Astrocyte (in vitro differentiated cells and primary cell): ENCODE measurements around the gene ATP1B4. TPM values are rescaled to one million over a fixed set of nuclear protein-coding genes. Genes with fewer than 3 reads are reported as not detected.

Experiments
- DNase-seq: peaks from one replicate; pipeline ENCODE4 v3.0.0-alpha.2; 2010; ENCODE audit warnings: low read depth
- FAIRE-seq: peaks from 2 replicates; lab custom pipeline; 2011; peaks lifted over from hg19 to GRCh38; lab: Jason Lieb, UNC
- H2AFZ ChIP-seq: 2 replicates; pipeline ENCODE4 v1.6.0; 2012; ENCODE audit warnings: low read depth, low read length, inconsistent platforms
- H3K27ac ChIP-seq: 2 replicates; pipeline ENCODE4 v1.5.1; 2011; ENCODE audit warnings: low read depth, low read length, inconsistent platforms
- H3K27me3 ChIP-seq: 2 replicates; pipeline ENCODE4 v1.6.0; 2011; ENCODE audit warnings: low read length, inconsistent platforms; ENCODE audit not compliant: insufficient read depth
- H3K36me3 ChIP-seq: 2 replicates; pipeline ENCODE4 v1.5.1; 2011; ENCODE audit warnings: low read length, inconsistent platforms; ENCODE audit not compliant: insufficient read depth
- H3K4me1 ChIP-seq: 2 replicates; pipeline ENCODE4 v1.5.1; 2011; ENCODE audit warnings: low read length, inconsistent platforms; ENCODE audit not compliant: insufficient read depth
- H3K4me2 ChIP-seq: 2 replicates; pipeline ENCODE4 v1.6.0; 2012; ENCODE audit warnings: low read length, inconsistent platforms
- H3K4me3 ChIP-seq: 2 replicates; pipeline ENCODE4 v1.5.1; 2011; ENCODE audit warnings: low read depth, mild to moderate bottlenecking, low read length, inconsistent platforms; ENCODE audit not compliant: insufficient read depth
- H3K79me2 ChIP-seq: 2 replicates; pipeline ENCODE4 v1.6.0; 2012; ENCODE audit warnings: mild to moderate bottlenecking, low read length, inconsistent platforms; ENCODE audit not compliant: insufficient read depth
- H3K9ac ChIP-seq: 2 replicates; pipeline ENCODE4 v1.6.0; 2012; ENCODE audit warnings: mild to moderate bottlenecking, low read length, inconsistent platforms
- H3K9me3 ChIP-seq: 2 replicates; pipeline ENCODE4 v1.5.1; 2012; ENCODE audit warnings: low read depth, mild to moderate bottlenecking, low read length, inconsistent platforms; ENCODE audit not compliant: insufficient read depth
- H4K20me1 ChIP-seq: 2 replicates; pipeline ENCODE4 v1.6.0; 2012; ENCODE audit warnings: low read length, inconsistent platforms; ENCODE audit not compliant: insufficient read depth
- H3K27ac Mint-ChIP-seq: one replicate; pipeline ENCODE4 v1.8.0; 2021; ENCODE audit warnings: mild to moderate bottlenecking, mixed read lengths; ENCODE audit not compliant: unreplicated experiment
- H3K27me3 Mint-ChIP-seq: one replicate; pipeline ENCODE4 v1.8.0; 2021; ENCODE audit warnings: low read depth, mixed read lengths; ENCODE audit not compliant: unreplicated experiment
- H3K36me3 Mint-ChIP-seq: one replicate; pipeline ENCODE4 v1.8.0; 2021; ENCODE audit warnings: low read depth, mixed read lengths; ENCODE audit not compliant: unreplicated experiment
- H3K4me1 Mint-ChIP-seq: one replicate; pipeline ENCODE4 v1.8.0; 2021; ENCODE audit warnings: low read depth, mixed read lengths; ENCODE audit not compliant: unreplicated experiment
- H3K4me3 Mint-ChIP-seq: one replicate; pipeline ENCODE4 v1.8.0; 2021; ENCODE audit warnings: mild to moderate bottlenecking, moderate library complexity, mixed read lengths; ENCODE audit not compliant: unreplicated experiment
- H3K9me3 Mint-ChIP-seq: one replicate; pipeline ENCODE4 v1.8.0; 2021; ENCODE audit warnings: mild to moderate bottlenecking, mixed read lengths; ENCODE audit not compliant: unreplicated experiment
- EZH2 ChIP-seq: IDR thresholded peaks from 2 replicates; pipeline ENCODE4 v1.6.1; 2012; ENCODE audit warnings: mild to moderate bottlenecking, low read length, inconsistent platforms; ENCODE audit not compliant: insufficient read depth
- total RNA-seq: library from RNA; stranded (reverse); gene quantifications from 2 replicates; pipeline ENCODE4 v1.2.1, GENCODE V29; 2021
- TF ChIP-seq, protein P1 (sequence below): IDR thresholded peaks from 2 replicates; pipeline ENCODE4 v1.5.1; 2011; ENCODE audit warnings: low read depth, mild to moderate bottlenecking, inconsistent platforms, low read length, moderate library complexity; ENCODE audit not compliant: insufficient read depth

The ATP1B4 gene
- total RNA-seq, 1 donor from 2014 or later: not detected

DNA sequence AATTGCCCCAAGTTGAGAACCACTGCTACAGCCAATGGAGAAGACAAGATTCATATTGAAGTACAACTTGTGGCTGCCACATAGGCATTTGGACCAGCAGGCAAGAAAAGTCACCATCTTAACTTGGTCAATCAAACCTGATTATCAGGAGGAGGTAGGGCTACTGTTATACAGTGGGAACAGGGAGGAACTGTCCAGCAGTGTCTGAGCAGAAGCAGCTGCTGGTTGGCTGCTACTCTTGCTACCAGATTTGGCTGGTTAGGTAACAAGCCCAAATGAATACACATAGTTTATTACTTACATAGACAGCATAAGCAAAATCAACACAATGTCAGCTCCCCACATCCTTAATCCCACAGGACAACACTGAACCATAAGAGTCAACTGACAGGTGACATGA lies 39.4 kb downstream of the ATP1B4 start:
- no peak for TF ChIP-seq EZH2
- TF ChIP-seq, protein P1, sequence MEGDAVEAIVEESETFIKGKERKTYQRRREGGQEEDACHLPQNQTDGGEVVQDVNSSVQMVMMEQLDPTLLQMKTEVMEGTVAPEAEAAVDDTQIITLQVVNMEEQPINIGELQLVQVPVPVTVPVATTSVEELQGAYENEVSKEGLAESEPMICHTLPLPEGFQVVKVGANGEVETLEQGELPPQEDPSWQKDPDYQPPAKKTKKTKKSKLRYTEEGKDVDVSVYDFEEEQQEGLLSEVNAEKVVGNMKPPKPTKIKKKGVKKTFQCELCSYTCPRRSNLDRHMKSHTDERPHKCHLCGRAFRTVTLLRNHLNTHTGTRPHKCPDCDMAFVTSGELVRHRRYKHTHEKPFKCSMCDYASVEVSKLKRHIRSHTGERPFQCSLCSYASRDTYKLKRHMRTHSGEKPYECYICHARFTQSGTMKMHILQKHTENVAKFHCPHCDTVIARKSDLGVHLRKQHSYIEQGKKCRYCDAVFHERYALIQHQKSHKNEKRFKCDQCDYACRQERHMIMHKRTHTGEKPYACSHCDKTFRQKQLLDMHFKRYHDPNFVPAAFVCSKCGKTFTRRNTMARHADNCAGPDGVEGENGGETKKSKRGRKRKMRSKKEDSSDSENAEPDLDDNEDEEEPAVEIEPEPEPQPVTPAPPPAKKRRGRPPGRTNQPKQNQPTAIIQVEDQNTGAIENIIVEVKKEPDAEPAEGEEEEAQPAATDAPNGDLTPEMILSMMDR: no peak
- H3K4me3 Mint-ChIP-seq: no peak overlapping the region
- Histone ChIP-seq H3K9ac (no peak overlapping the region), H3K27me3 (no peaks in the 10 kb centered on the region), H2AFZ (no peak overlapping the region), H3K4me1 (no peaks in the 10 kb centered on the region), H3K9me3 (no peaks in the 10 kb centered on the region), H3K79me2 (no peaks in the 10 kb centered on the region), H3K27ac (no peak overlapping the region), H4K20me1 (no peaks in the 10 kb centered on the region), H3K4me2 (no peak overlapping the region), H3K4me3 (no peak overlapping the region), H3K36me3 (no peaks in the 10 kb centered on the region)
- FAIRE-seq (peak; percentile 85), DNase-seq (no peak)
- no peaks in the 10 kb centered on the region for H3K9me3 Mint-ChIP-seq
- H3K36me3 Mint-ChIP-seq: no peaks in the 10 kb centered on the region
- H3K4me1 Mint-ChIP-seq: no peaks in the 10 kb centered on the region
- no peak overlapping the region for H3K27ac Mint-ChIP-seq
- H3K27me3 Mint-ChIP-seq: no peaks in the 10 kb centered on the region

DNA sequence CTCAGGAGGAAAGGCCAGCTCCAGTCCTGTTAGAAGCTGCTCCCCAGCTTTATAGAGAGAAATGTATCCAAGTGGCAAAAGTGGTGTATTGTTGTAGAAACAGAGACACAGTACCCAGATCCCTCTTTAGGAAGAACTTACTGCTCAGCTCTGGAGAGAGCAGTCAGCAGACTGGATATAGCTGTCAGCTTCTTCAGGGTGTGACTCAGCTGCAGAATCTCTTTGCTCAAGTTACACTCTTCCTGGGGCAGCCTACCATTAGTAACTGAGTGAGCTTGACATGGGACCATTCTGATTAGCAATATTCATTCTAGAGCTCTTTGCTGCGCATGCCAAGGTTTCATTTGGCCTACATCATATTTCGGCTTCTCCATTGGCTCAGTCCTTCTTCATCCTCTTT lies 40.5 kb downstream of the ATP1B4 start:
- Histone ChIP-seq H3K36me3 (no peaks in the 10 kb centered on the region), H3K79me2 (no peaks in the 10 kb centered on the region), H3K4me1 (no peaks in the 10 kb centered on the region), H3K9me3 (no peaks in the 10 kb centered on the region), H2AFZ (no peak overlapping the region), H3K4me2 (no peak overlapping the region), H3K4me3 (no peak overlapping the region), H3K27ac (no peak overlapping the region), H3K27me3 (no peaks in the 10 kb centered on the region), H3K9ac (no peak overlapping the region), H4K20me1 (no peaks in the 10 kb centered on the region)
- no peaks in the 10 kb centered on the region for H3K36me3 Mint-ChIP-seq
- no peaks in the 10 kb centered on the region for H3K27me3 Mint-ChIP-seq
- DNase-seq: no peak
- no peak overlapping the region for H3K27ac Mint-ChIP-seq
- no peak overlapping the region for H3K4me3 Mint-ChIP-seq
- no peaks in the 10 kb centered on the region for H3K9me3 Mint-ChIP-seq
- peak; percentile 5 for FAIRE-seq
- H3K4me1 Mint-ChIP-seq: no peaks in the 10 kb centered on the region
- no peak for TF ChIP-seq EZH2
- TF ChIP-seq, protein P1: no peak

DNA sequence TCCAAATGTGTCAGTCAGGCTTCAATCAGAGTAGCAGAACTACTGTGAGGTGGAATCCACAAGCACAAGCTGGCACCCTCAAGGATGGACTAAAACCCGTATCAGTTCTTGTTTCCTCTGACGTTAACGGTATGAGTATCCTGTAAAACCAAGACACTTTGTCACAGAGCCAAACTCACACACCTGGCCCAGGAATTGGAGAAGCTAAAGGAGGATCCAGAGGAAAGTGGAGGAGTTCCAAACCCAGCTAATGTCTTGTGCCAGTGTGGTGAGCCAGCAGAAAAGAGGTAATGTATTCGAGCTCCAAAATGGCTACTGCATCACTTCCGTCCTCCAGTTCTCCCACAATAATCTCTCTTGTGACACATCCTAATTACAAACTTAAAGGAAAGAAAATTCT lies 44.7 kb downstream of the ATP1B4 start:
- no peaks in the 10 kb centered on the region for H3K27me3 ChIP-seq
- H3K27ac ChIP-seq: no peak overlapping the region
- no peak overlapping the region for H3K9ac ChIP-seq
- Mint-ChIP-seq H3K4me3 (no peak overlapping the region), H3K27me3 (no peaks in the 10 kb centered on the region), H3K9me3 (no peaks in the 10 kb centered on the region), H3K4me1 (no peaks in the 10 kb centered on the region), H3K36me3 (no peaks in the 10 kb centered on the region), H3K27ac (no peak overlapping the region)
- no peaks in the 10 kb centered on the region for H3K79me2 ChIP-seq
- H3K36me3 ChIP-seq: no peaks in the 10 kb centered on the region
- H2AFZ ChIP-seq: no peak overlapping the region
- no peaks in the 10 kb centered on the region for H3K9me3 ChIP-seq
- no peak overlapping the region for H3K4me2 ChIP-seq
- FAIRE-seq: peak; percentile 39
- DNase-seq: no peak
- no peaks in the 10 kb centered on the region for H4K20me1 ChIP-seq
- no peak overlapping the region for H3K4me3 ChIP-seq
- no peak for TF ChIP-seq EZH2
- TF ChIP-seq, protein P1: no peak
- H3K4me1 ChIP-seq: no peaks in the 10 kb centered on the region
